Measurements from ENCODE around the gene POC1B. TPM values are rescaled to one million over a fixed set of nuclear protein-coding genes. Genes with fewer than 3 reads are reported as not detected.

The POC1B gene
- total RNA-seq, 4 donors from 2014 or later: 24.3 to 42.9 (median 31.1) TPM

DNA sequence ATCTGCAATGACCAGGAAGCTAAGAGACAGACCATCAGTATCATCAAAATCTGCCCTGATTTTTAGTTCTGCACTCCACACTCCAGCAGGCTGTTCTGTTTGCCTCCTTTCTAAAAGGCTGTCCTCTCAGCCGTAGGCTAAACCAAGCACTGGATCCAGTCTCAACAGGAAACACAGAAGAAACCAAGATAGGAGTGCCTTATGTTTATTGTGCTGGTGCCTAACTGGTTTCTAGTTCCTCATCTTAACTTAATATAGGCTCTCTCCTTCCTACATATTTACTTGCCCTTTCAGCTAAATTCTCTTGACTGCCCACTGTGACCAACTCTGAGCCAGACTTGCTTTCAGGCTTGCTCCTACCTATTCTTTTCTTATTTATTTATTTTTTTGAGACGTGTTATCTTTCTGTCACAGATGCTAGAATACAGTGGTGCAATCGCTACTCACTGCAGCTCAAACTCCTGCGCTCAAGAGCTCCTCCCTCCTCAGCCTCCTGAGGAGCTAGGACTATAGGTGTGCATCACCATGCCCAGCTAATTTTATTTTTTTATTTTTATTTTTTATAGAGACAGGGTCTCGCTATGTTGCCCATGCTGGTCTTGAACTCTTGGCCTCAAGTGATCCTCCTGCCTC lies 32.1 kb downstream of the POC1B start:
- no peaks in the 10 kb centered on the region for H3K27me3 ChIP-seq
- TF ChIP-seq, protein P1, sequence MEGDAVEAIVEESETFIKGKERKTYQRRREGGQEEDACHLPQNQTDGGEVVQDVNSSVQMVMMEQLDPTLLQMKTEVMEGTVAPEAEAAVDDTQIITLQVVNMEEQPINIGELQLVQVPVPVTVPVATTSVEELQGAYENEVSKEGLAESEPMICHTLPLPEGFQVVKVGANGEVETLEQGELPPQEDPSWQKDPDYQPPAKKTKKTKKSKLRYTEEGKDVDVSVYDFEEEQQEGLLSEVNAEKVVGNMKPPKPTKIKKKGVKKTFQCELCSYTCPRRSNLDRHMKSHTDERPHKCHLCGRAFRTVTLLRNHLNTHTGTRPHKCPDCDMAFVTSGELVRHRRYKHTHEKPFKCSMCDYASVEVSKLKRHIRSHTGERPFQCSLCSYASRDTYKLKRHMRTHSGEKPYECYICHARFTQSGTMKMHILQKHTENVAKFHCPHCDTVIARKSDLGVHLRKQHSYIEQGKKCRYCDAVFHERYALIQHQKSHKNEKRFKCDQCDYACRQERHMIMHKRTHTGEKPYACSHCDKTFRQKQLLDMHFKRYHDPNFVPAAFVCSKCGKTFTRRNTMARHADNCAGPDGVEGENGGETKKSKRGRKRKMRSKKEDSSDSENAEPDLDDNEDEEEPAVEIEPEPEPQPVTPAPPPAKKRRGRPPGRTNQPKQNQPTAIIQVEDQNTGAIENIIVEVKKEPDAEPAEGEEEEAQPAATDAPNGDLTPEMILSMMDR (IDR thresholded peaks at IDR 0.05): no peak
- no peak for TF ChIP-seq POLR2A (IDR thresholded peaks at IDR 0.05)
- no peaks in the 10 kb centered on the region for H3K9me3 ChIP-seq
- H3K4me1 ChIP-seq: peaks cover 0 to 10% (median 0%) of the 10 kb centered on the region in 4 donors
- no peak overlapping the region for H3K4me3 ChIP-seq
- peaks cover 0 to 19% (median 0%) of the 10 kb centered on the region in 3 donors for H3K36me3 ChIP-seq
- no peak for DNase-seq
- peak overlapping the region in 3 of 4 donors; percentile 3 to 68 (median 21) for H3K27ac ChIP-seq

DNA sequence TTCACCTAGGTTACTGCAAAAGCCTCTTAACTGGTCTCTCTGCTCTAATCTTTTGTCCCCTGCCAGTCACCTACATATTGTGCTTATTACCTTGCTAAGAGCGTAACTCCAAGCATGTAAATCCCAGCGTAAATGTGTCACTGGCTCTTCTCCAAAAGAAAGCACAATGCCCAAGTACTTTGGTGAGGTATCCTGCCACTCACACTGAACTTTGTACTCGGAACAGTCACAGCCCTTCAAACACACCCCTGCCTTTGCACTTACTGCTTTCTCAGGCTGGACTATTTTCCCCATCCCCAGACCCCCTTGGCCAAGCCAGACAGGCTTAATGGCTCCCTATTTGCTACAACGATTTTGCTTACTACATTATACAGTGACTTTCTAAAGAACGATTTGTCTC lies 33.0 kb downstream of the POC1B start:
- peak in 1 of 3 donors; percentile 79 for DNase-seq
- Histone ChIP-seq H3K9me3 (no peaks in the 10 kb centered on the region), H3K4me3 (no peak overlapping the region), H3K27me3 (no peaks in the 10 kb centered on the region), H3K36me3 (peaks cover 0 to 24% (median 0%) of the 10 kb centered on the region in 3 donors), H3K27ac (peak overlapping the region in 2 of 4 donors; percentile 3 to 68), H3K4me1 (peaks cover 0 to 10% (median 0%) of the 10 kb centered on the region in 4 donors)
- TF ChIP-seq, protein P1 (IDR thresholded peaks at IDR 0.05): no peak
- TF ChIP-seq POLR2A (IDR thresholded peaks at IDR 0.05): no peak

DNA sequence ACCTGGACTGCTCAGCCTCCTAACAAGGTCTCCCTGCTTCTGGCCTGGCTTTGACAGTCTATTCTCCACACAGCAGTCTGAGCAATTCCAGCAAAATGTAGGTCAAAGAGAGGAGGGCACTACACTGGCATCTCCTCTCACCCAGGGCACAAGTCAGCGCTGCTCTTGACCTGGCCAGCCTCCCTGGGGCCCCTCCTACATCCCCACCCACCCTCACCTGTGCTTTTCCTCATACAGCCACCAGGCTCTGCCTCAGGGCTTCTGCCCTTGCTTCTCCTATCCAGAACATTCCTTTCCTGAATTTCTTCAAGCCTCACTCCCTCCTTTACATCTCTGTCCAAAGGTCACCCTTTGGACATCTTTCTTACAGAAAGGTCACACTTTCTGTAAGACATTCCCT lies 34.9 kb downstream of the POC1B start:
- H3K9me3 ChIP-seq: no peaks in the 10 kb centered on the region
- no peak overlapping the region for H3K4me3 ChIP-seq
- peaks cover 0 to 29% (median 0%) of the 10 kb centered on the region in 3 donors for H3K36me3 ChIP-seq
- no peaks in the 10 kb centered on the region for H3K27me3 ChIP-seq
- DNase-seq: no peak
- no peak overlapping the region for H3K27ac ChIP-seq
- TF ChIP-seq POLR2A (IDR thresholded peaks at IDR 0.05): no peak
- TF ChIP-seq, protein P1 (IDR thresholded peaks at IDR 0.05): peak in 1 of 6 experiments; percentile 10
- H3K4me1 ChIP-seq: peaks cover 0 to 10% (median 0%) of the 10 kb centered on the region in 4 donors

DNA sequence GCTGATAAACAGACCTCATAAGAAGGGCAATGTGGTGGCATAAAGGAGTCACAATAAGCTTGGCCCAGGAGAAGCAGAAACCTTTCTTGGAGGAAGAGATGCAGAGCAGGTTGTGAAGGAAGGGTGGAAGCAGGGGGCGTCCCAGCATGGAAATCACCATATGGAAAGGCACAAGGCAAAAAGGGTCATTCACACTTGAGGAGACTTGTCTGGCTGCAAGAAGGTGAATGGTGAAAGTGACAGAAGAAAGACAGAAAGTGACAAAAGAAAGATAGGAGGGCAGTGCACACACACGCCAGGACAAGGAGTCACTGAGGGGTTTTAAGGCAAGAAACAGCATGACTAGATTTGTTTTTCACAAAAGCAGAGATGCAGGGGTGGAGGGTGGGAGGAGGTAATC lies 39.6 kb downstream of the POC1B start:
- Histone ChIP-seq H3K27me3 (no peaks in the 10 kb centered on the region), H3K27ac (no peak overlapping the region), H3K36me3 (peaks cover 0 to 27% (median 0%) of the 10 kb centered on the region in 3 donors), H3K4me1 (no peaks in the 10 kb centered on the region), H3K9me3 (no peaks in the 10 kb centered on the region), H3K4me3 (no peak overlapping the region)
- TF ChIP-seq, protein P1 (IDR thresholded peaks at IDR 0.05): no peak
- no peak for TF ChIP-seq POLR2A (IDR thresholded peaks at IDR 0.05)
- DNase-seq: no peak

DNA sequence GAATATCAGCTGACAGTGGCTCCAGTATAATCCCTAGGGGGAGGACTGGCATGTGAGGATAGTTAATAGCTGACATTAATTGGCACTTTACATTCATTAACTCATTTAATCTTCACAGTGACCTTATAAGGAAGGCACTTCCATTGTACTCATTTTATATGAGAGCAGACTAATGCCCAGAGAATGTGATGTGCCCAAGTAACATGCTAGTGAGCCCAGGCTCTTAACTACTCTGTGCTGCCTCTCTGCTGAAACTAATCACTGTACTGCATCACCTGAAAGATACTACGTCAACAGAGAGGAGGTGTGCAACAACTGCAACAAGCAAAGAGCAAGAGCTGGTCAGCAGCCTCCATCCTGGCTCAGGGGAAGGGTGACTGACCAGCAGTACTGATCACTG lies 41.4 kb downstream of the POC1B start:
- Histone ChIP-seq H3K27ac (no peak overlapping the region), H3K9me3 (no peaks in the 10 kb centered on the region), H3K36me3 (peaks cover 0 to 17% (median 0%) of the 10 kb centered on the region in 3 donors), H3K27me3 (no peaks in the 10 kb centered on the region), H3K4me1 (no peaks in the 10 kb centered on the region), H3K4me3 (no peak overlapping the region)
- no peak for TF ChIP-seq POLR2A (IDR thresholded peaks at IDR 0.05)
- TF ChIP-seq, protein P1 (IDR thresholded peaks at IDR 0.05): no peak
- no peak for DNase-seq

Measured in Peyer's patch (tissue), 4 donors.